PC-9 (cell line): ENCODE measurements around the gene TRIO. TPM values are rescaled to one million over a fixed set of nuclear protein-coding genes. Genes with fewer than 3 reads are reported as not detected.

Experiments
- BruUV-seq: library from RNA; stranded (reverse); fragments of 400-500 nt; replicated peaks from 2 replicates; lab custom pipeline; 2021; lab: Mats Ljungman, UMichigan
- CTCF ChIA-PET: fragments of 300-600 bp; sonication (Branson Sonifier 250); formaldehyde crosslinking; loops from one replicate; lab custom pipeline; 2022; ENCODE audit warnings: antibody characterized with exemption; lab: Charles Lee
- POLR2A ChIA-PET: fragments of 300-600 bp; sonication (Branson Sonifier 250); formaldehyde crosslinking; loops from one replicate; lab custom pipeline; 2022; ENCODE audit warnings: antibody characterized with exemption; ENCODE audit not compliant: unreplicated experiment; lab: Charles Lee
- DNase-seq, 2 experiments: peaks; one replicate each; pipeline versions ENCODE4 v3.0.0 to v3.0.0-alpha.2; 2015 to 2022; ENCODE audit warnings: mixed read lengths in 1 of 2
- H2AFZ ChIP-seq: fragments of 200-600 bp; sonication (generic); 2 replicates; pipeline ENCODE4 v1.8.1; 2017; ENCODE audit warnings: antibody characterized with exemption
- H3F3A ChIP-seq: fragments of 200-600 bp; sonication (generic); 2 replicates; pipeline ENCODE4 v1.8.1; 2017; ENCODE audit warnings: antibody characterized with exemption, mild to moderate bottlenecking, low read depth; ENCODE audit not compliant: insufficient read depth
- H3K27ac ChIP-seq: fragments of 200-600 bp; sonication (generic); 2 replicates; pipeline ENCODE4 v1.6.1; 2016; ENCODE audit warnings: mixed run types
- H3K27me3 ChIP-seq: fragments of 200-600 bp; sonication (generic); 2 replicates; pipeline ENCODE4 v1.6.1; 2016; ENCODE audit warnings: low read depth, mixed run types; ENCODE audit not compliant: insufficient read depth
- H3K36me3 ChIP-seq: fragments of 200-600 bp; sonication (generic); 2 replicates; pipeline ENCODE4 v1.6.1; 2016; ENCODE audit warnings: low read depth, mixed run types
- H3K4me1 ChIP-seq: fragments of 200-600 bp; sonication (generic); replicated peaks from 2 replicates; pipeline ENCODE4 v1.6.1; 2016; ENCODE audit warnings: mixed run types; ENCODE audit not compliant: insufficient read depth
- H3K4me2 ChIP-seq: fragments of 200-600 bp; sonication (generic); 2 replicates; pipeline ENCODE4 v1.6.1; 2017; ENCODE audit warnings: mixed run types
- H3K4me3 ChIP-seq: fragments of 200-600 bp; sonication (generic); 2 replicates; pipeline ENCODE4 v1.6.1; 2016; ENCODE audit warnings: mixed run types
- H3K79me2 ChIP-seq: fragments of 200-600 bp; sonication (generic); 2 replicates; pipeline ENCODE4 v1.6.1; 2017; ENCODE audit warnings: low read depth, mixed run types
- H3K9me2 ChIP-seq: fragments of 200-600 bp; sonication (generic); 2 replicates; pipeline ENCODE4 v1.8.1; 2017; ENCODE audit warnings: mild to moderate bottlenecking; ENCODE audit not compliant: insufficient read depth
- H3K9me3 ChIP-seq: fragments of 200-600 bp; sonication (generic); 2 replicates; pipeline ENCODE4 v1.8.1; 2016; ENCODE audit warnings: low read depth; ENCODE audit not compliant: insufficient read depth
- H4K20me1 ChIP-seq: fragments of 200-600 bp; sonication (generic); 2 replicates; pipeline ENCODE4 v1.8.1; 2017; ENCODE audit not compliant: insufficient read depth
- CTCF ChIP-seq: fragments of 200-600 bp; sonication (generic); conservative IDR thresholded peaks from 2 replicates; pipeline ENCODE4 v1.6.1; 2017; ENCODE audit warnings: mixed run types, antibody characterized with exemption, mild to moderate bottlenecking, moderate library complexity
- EZH2 ChIP-seq: fragments of 200-600 bp; sonication (generic); IDR thresholded peaks from 2 replicates; pipeline ENCODE4 v1.8.0; 2017; ENCODE audit warnings: antibody characterized with exemption, low read depth
- intact Hi-C: fragments of 100-400 bp; cut with micrococcal nuclease; formaldehyde crosslinking; loops from one replicate; pipeline ENCODE4 v1.10.0; 2022; ENCODE audit not compliant: unreplicated experiment
- total RNA-seq: library from RNA; stranded (reverse); gene quantifications from 2 replicates; pipeline ENCODE4 v1.2.3, GENCODE V29; 2021

Gene TRIO
- total RNA-seq, 1 experiment from 2014 or later = 596 TPM

- intact Hi-C loops = no loop called here
- Histone ChIP-seq H3F3A (peaks cover 43% of the 10 kb centered on the region), H3K4me2 (no peak overlapping the region), H3K79me2 (peaks cover 89% of the 10 kb centered on the region), H2AFZ (no peak overlapping the region), H3K4me3 (no peak overlapping the region), H3K9me2 (no peaks in the 10 kb centered on the region), H3K36me3 (peaks cover 24% of the 10 kb centered on the region), H3K27me3 (no peaks in the 10 kb centered on the region), H3K27ac (peak overlapping the region; percentile 9; the same call in 1 of the 2 replicates), H3K4me1 (peaks cover 33% of the 10 kb centered on the region), H4K20me1 (peaks cover 8% of the 10 kb centered on the region; the same call in 1 of the 2 replicates), H3K9me3 (no peaks in the 10 kb centered on the region)
- TF ChIP-seq CTCF (no peak), EZH2 (no peak)
- no peak for DNase-seq
- no TSS peak for BruUV-seq
- CTCF ChIA-PET = interaction anchor here (0.7 kb wide), 1 partner anchor 732 kb away, joined by 12 read pairs; no protein-coding TSS in a partner anchor
- POLR2A ChIA-PET = interaction anchor here (0.7 kb wide), 2 partner anchors 83 to 240 kb away, joined by 4 to 7 read pairs; no protein-coding TSS in a partner anchor
Observed at GRCh38 chr5:14272548-14273205, 129.5 kb downstream of the TRIO start.

GRCh38 chr5:14273207-14273767 lies 130.1 kb downstream of the TRIO start:
- Histone ChIP-seq H3K4me3 (no peak overlapping the region), H2AFZ (no peak overlapping the region), H3K4me2 (no peak overlapping the region), H3K36me3 (peaks cover 24% of the 10 kb centered on the region), H3K4me1 (peaks cover 28% of the 10 kb centered on the region), H3K9me3 (no peaks in the 10 kb centered on the region), H3F3A (peaks cover 39% of the 10 kb centered on the region), H3K27me3 (no peaks in the 10 kb centered on the region), H3K9me2 (no peaks in the 10 kb centered on the region), H3K79me2 (peaks cover 91% of the 10 kb centered on the region), H4K20me1 (peaks cover 8% of the 10 kb centered on the region; the same call in 1 of the 2 replicates), H3K27ac (no peak overlapping the region)
- intact Hi-C loops = no loop called here
- no TSS peak for BruUV-seq
- ChIA-PET POLR2A (no interaction called here), CTCF (interaction anchor here (0.7 kb wide), 1 partner anchor 732 kb away, joined by 12 read pairs; no protein-coding TSS in a partner anchor)
- TF ChIP-seq EZH2 = no peak
- no peak for TF ChIP-seq CTCF
- DNase-seq = no peak

DNA sequence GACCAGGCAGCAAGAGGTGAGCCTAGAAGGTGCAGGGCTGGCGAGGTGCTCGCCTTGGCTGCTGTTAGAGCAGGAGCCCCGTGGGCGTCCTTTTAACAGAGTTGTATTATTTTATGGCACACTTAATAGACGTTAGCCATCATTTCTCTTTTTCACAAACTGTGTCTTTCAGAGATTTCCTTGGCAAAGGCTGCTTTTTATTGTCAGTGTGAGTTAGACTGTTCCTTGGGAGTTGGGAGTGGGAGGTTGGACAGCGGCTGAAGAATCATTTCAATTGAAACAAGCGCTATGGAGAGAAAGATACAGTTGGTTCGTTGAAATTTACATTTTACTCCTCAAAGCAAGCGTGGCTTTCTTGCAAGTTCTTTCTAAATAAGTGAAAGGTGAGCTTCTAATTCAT lies 133.2 kb downstream of the TRIO start:
- Histone ChIP-seq H3K9me2 (no peaks in the 10 kb centered on the region), H3K27ac (no peak overlapping the region), H4K20me1 (0 out of 2 replicates have a peak, but pooled peaks cover 3% of the 10 kb centered on the region), H3K79me2 (peaks cover 85% of the 10 kb centered on the region), H3K4me1 (no peaks in the 10 kb centered on the region), H3K4me3 (no peak overlapping the region), H3K36me3 (peaks cover 21% of the 10 kb centered on the region), H3K4me2 (no peak overlapping the region), H3F3A (peaks cover 24% of the 10 kb centered on the region; the same call in 1 of the 2 replicates), H2AFZ (no peak overlapping the region), H3K27me3 (no peaks in the 10 kb centered on the region), H3K9me3 (no peaks in the 10 kb centered on the region)
- POLR2A ChIA-PET = interaction anchor here (0.6 kb wide), 3 partner anchors 86 to 243 kb away, joined by 3 to 5 read pairs (median 4); no protein-coding TSS in a partner anchor
- BruUV-seq = no TSS peak
- DNase-seq = no peak
- no peak for TF ChIP-seq EZH2
- CTCF ChIA-PET = no interaction called here
- intact Hi-C loops = no loop called here
